NK-92 treated with Interleukin-12 subunit alpha and Interleukin-12 subunit beta, amount 100 ng/mL, for 24 hours (cell line): ENCODE data around the gene TFDP1.

ENCODE experiments used
- DNase-seq: peaks from one replicate; lab custom pipeline; 2025; lab: John Stamatoyannopoulos, UW

TFDP1 gene

GRCh38 chr13:113584205-113584869, at the start of gene TFDP1:
Gene TFDP1, plus strand, starts transcription at chr13:113584753. Its CDS starts 1,085 bp downstream, at chr13:113585838.
- peak; percentile 82 for DNase-seq

- DNase-seq = no peak
Measured at GRCh38 chr13:113535381-113535781, 49.2 kb upstream of the TFDP1 start.

GRCh38 chr13:113536461-113537110, 48.0 kb upstream of the TFDP1 start:
- no peak for DNase-seq

- DNase-seq = no peak
Measured at GRCh38 chr13:113537205-113537604, 47.3 kb upstream of the TFDP1 start.

- DNase-seq = no peak
Measured at GRCh38 chr13:113537909-113538688, 46.5 kb upstream of the TFDP1 start.

- no peak for DNase-seq
Measured at GRCh38 chr13:113538689-113539058, 45.9 kb upstream of the TFDP1 start.

- no peak for DNase-seq
Measured at GRCh38 chr13:113539176-113539575, 45.4 kb upstream of the TFDP1 start.

- no peak for DNase-seq
Measured at GRCh38 chr13:113539822-113540221, 44.7 kb upstream of the TFDP1 start.

GRCh38 chr13:113540523-113540922, 44.0 kb upstream of the TFDP1 start:
- DNase-seq = no peak

- DNase-seq = no peak
Measured at GRCh38 chr13:113542751-113543424, 41.7 kb upstream of the TFDP1 start.

- DNase-seq = no peak
Measured at GRCh38 chr13:113544071-113544891, 40.3 kb upstream of the TFDP1 start.

- DNase-seq = no peak
Measured at GRCh38 chr13:113544896-113545295, 39.7 kb upstream of the TFDP1 start.

- DNase-seq = no peak
Measured at GRCh38 chr13:113545455-113545930, 39.1 kb upstream of the TFDP1 start.

GRCh38 chr13:113545931-113546516, 38.5 kb upstream of the TFDP1 start:
- no peak for DNase-seq

GRCh38 chr13:113546571-113547237, 37.8 kb upstream of the TFDP1 start:
- DNase-seq = no peak

GRCh38 chr13:113547238-113547971, 37.1 kb upstream of the TFDP1 start:
- DNase-seq = no peak

- no peak for DNase-seq
Measured at GRCh38 chr13:113548171-113548641, 36.3 kb upstream of the TFDP1 start.

GRCh38 chr13:113548778-113549621, 35.6 kb upstream of the TFDP1 start:
- DNase-seq = no peak

- DNase-seq = no peak
Measured at GRCh38 chr13:113550453-113550852, 34.1 kb upstream of the TFDP1 start.
